ENCODE measurements around the gene EYS. TPM values are rescaled to one million over a fixed set of nuclear protein-coding genes. Genes with fewer than 3 reads are reported as not detected.

EYS gene
- total RNA-seq, 1 experiment from 2014 or later: not detected

DNA sequence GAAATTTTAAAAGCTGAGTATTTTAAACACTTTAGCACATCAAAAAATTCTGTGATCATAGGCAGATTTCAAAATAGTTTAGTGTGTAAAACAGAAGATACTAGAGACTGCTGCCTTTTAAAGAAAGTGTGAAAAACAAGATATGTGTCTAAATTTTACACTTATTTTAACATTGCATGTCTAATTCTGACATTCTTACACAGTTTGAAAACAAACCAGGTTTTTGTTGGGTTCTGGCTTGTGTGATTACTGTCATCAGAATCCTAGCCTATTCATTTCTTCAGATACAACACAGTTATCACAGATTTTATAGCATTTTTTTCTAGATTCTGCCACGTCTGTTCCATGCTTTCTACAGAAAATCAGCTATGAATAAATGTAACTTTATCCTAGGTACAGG, 257.1 kb downstream of the EYS start:
- peaks cover 2 to 6% of the 10 kb centered on the region in 2 experiments; a peak in 3 of 5 replicates for H3K9me3 Mint-ChIP-seq
- H3K23me2 ChIP-seq (ENCODE audit: insufficient read length, low read depth, low read length, poor library complexity, severe bottlenecking): no peaks in the 10 kb centered on the region
- H3K18ac ChIP-seq (ENCODE audit: insufficient read length, low read depth, low read length): no peak overlapping the region
- WGBS (ENCODE audit: extremely low coverage, insufficient read length, low lambda C conversion rate): no CpG with 5 or more reads among the region's 1 CpG
- H2BK5ac ChIP-seq (ENCODE audit: insufficient read length, low read length): no peak overlapping the region
- no peak overlapping the region for H3T11ph ChIP-seq (ENCODE audit: low read length)
- no peak overlapping the region for H3K27ac ChIP-seq (ENCODE audit: insufficient read length, low read depth, low read length)
- TF ChIP-seq, protein P1, sequence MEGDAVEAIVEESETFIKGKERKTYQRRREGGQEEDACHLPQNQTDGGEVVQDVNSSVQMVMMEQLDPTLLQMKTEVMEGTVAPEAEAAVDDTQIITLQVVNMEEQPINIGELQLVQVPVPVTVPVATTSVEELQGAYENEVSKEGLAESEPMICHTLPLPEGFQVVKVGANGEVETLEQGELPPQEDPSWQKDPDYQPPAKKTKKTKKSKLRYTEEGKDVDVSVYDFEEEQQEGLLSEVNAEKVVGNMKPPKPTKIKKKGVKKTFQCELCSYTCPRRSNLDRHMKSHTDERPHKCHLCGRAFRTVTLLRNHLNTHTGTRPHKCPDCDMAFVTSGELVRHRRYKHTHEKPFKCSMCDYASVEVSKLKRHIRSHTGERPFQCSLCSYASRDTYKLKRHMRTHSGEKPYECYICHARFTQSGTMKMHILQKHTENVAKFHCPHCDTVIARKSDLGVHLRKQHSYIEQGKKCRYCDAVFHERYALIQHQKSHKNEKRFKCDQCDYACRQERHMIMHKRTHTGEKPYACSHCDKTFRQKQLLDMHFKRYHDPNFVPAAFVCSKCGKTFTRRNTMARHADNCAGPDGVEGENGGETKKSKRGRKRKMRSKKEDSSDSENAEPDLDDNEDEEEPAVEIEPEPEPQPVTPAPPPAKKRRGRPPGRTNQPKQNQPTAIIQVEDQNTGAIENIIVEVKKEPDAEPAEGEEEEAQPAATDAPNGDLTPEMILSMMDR (conservative IDR thresholded peaks at IDR 0.05): no peak
- no peak overlapping the region for H2BK15ac ChIP-seq (ENCODE audit: low read depth, low read length)
- H3K56ac ChIP-seq (ENCODE audit: insufficient read length, low read depth, low read length): no peak overlapping the region
- peaks cover 28 to 33% of the 10 kb centered on the region in 2 experiments for H3K4me1 Mint-ChIP-seq
- H2AFZ ChIP-seq (ENCODE audit: low read length): no peak overlapping the region
- no peak overlapping the region for H3K4me3 Mint-ChIP-seq
- H4K91ac ChIP-seq (ENCODE audit: insufficient read length, low read depth, low read length): no peak overlapping the region
- H3K4me1 ChIP-seq (ENCODE audit: insufficient read depth, low read length): peaks cover 9% of the 10 kb centered on the region; the same call in 1 of the 2 replicates
- no peak overlapping the region for H3K14ac ChIP-seq (ENCODE audit: insufficient read depth, low read length)
- H2BK12ac ChIP-seq (ENCODE audit: insufficient read length, low read depth, low read length): no peak overlapping the region
- no peaks in the 10 kb centered on the region for H4K20me1 ChIP-seq (ENCODE audit: control insufficient read depth, insufficient read depth, insufficient read length)
- no peaks in the 10 kb centered on the region for H3K27me3 ChIP-seq (ENCODE audit: insufficient read depth, low read length)
- H2AK5ac ChIP-seq (ENCODE audit: insufficient read length, low read length): no peak overlapping the region
- DNase-seq: no peak
- no peaks in the 10 kb centered on the region for H3K27me3 Mint-ChIP-seq (ENCODE audit: low read depth)
- no peak overlapping the region for H4K8ac ChIP-seq (replicated peaks; ENCODE audit: insufficient read length, low read depth, low read length)
- H2BK20ac ChIP-seq (ENCODE audit: low read depth, low read length, poor library complexity, severe bottlenecking): no peak overlapping the region
- no peak overlapping the region for H4K5ac ChIP-seq (ENCODE audit: insufficient read length, low read depth, low read length)
- no peak overlapping the region for H3K4me2 ChIP-seq (ENCODE audit: insufficient read depth, insufficient read length, low read length)
- no peak overlapping the region for H2BK120ac ChIP-seq (ENCODE audit: low read depth, low read length, poor library complexity, severe bottlenecking)
- no peak overlapping the region for H3K23ac ChIP-seq (ENCODE audit: insufficient read length, low read depth, low read length)
- H3K9me3 ChIP-seq (ENCODE audit: control insufficient read depth, low read depth, low read length): no peaks in the 10 kb centered on the region
- no peaks in the 10 kb centered on the region for H3K79me2 ChIP-seq (ENCODE audit: insufficient read depth, low read length)
- peak overlapping the region; percentile 2 to 96 (median 79); a peak in 5 of 7 replicates for H3K27ac Mint-ChIP-seq
- no peak overlapping the region for H3K4ac ChIP-seq (ENCODE audit: low read depth, low read length)
- no peaks in the 10 kb centered on the region for H3K79me1 ChIP-seq (ENCODE audit: insufficient read depth, low read depth, low read length, poor library complexity, severe bottlenecking)
- peaks cover 0 to 4% (median 0%) of the 10 kb centered on the region in 3 experiments; a peak in 1 of 7 replicates for H3K36me3 Mint-ChIP-seq (ENCODE audit: insufficient read depth in 1 of 3, low read depth in 3 of 3)
- no peak overlapping the region for H3K9ac ChIP-seq (ENCODE audit: extremely low read depth, insufficient read length, low read length)
